B cell (primary cell): ENCODE results near the gene MIAT. TPM values are rescaled to one million over a fixed set of nuclear protein-coding genes. Genes with fewer than 3 reads are reported as not detected.

ENCODE experiments used
- ATAC-seq: fragments of 200-7000 bp; cut with Tn5 transposase; one replicate; pipeline ENCODE4 v1.10.0; 2021; ENCODE audit warnings: low read depth, mild to moderate bottlenecking, moderate number of reproducible peaks, moderate library complexity
- CTCF ChIA-PET: fragments of 350-600 bp; sonication (Branson Sonifier 250); formaldehyde crosslinking; loops from one replicate; lab custom pipeline; 2021; ENCODE audit warnings: antibody characterized with exemption, inconsistent platforms; lab: Charles Lee
- POLR2A ChIA-PET: fragments of 350-600 bp; sonication (Branson Sonifier 250); formaldehyde crosslinking; loops from one replicate; lab custom pipeline; 2021; ENCODE audit warnings: antibody characterized with exemption; lab: Charles Lee
- DNase-seq: peaks from one replicate; pipeline ENCODE4 v3.0.0; 2013
- H2AFZ ChIP-seq: 2 replicates; pipeline ENCODE4 v1.6.1; 2012; ENCODE audit warnings: mild to moderate bottlenecking, low read depth, low read length; ENCODE audit not compliant: insufficient read depth, poor library complexity, severe bottlenecking
- H3K27ac ChIP-seq, 2 donors: 1 replicate in 1 of 2; 2 replicates in 1 of 2; pipeline ENCODE4 v1.5.1; 2012 to 2013; ENCODE audit warnings: low read length in 2 of 2, mild to moderate bottlenecking in 2 of 2, moderate library complexity in 1 of 2
- H3K27me3 ChIP-seq, 4 experiments: fragments of 200-600 bp in 1 of 4; sonication (generic) in 1 of 4; replicated peaks in 1 of 4; 1 replicate in 2 of 4; 2 replicates in 2 of 4; pipeline versions ENCODE4 v1.6.1 to v1.7.0; 2013 to 2016; ENCODE audit warnings: low read length in 3 of 4, mild to moderate bottlenecking in 2 of 4, mixed read lengths in 1 of 4, moderate library complexity in 1 of 4; ENCODE audit not compliant: insufficient read depth in 4 of 4, control insufficient read depth in 3 of 4; ENCODE audit errors: control extremely low read depth in 1 of 4
- H3K36me3 ChIP-seq, 2 experiments: replicated peaks in 1 of 2; 1 replicate in 1 of 2; 2 replicates in 1 of 2; pipeline versions ENCODE4 v1.6.1 to v1.7.1; 2013; ENCODE audit warnings: low read length in 1 of 2; ENCODE audit not compliant: insufficient read depth in 2 of 2, control insufficient read depth in 1 of 2; ENCODE audit errors: control extremely low read depth in 1 of 2, extremely low read depth in 1 of 2
- H3K4me1 ChIP-seq, 2 donors: fragments of 200-600 bp in 1 of 2; sonication (generic) in 1 of 2; 1 replicate in 1 of 2; 2 replicates in 1 of 2; pipeline versions ENCODE4 v1.5.1 to v1.6.1; 2013 to 2017; ENCODE audit warnings: low read length in 2 of 2; ENCODE audit not compliant: control insufficient read depth in 2 of 2, insufficient read depth in 2 of 2
- H3K4me2 ChIP-seq: replicated peaks from 2 replicates; pipeline ENCODE3; 2012; ENCODE audit warnings: mild to moderate bottlenecking, low read depth, low read length; ENCODE audit not compliant: poor library complexity, severe bottlenecking
- H3K4me3 ChIP-seq, 5 experiments: fragments of 200-600 bp in 1 of 5; sonication (generic) in 1 of 5; 1 replicate in 3 of 5; 2 replicates in 2 of 5; pipeline versions ENCODE4 v1.5.1 to v1.7.0; 2011 to 2016; ENCODE audit warnings: low read length in 4 of 5, mild to moderate bottlenecking in 4 of 5, low read depth in 2 of 5, control low read depth in 1 of 5, moderate library complexity in 1 of 5; ENCODE audit not compliant: insufficient read depth in 1 of 5; ENCODE audit errors: control extremely low read depth in 1 of 5, extremely low read depth in 1 of 5
- H3K79me2 ChIP-seq: fragments of 200-600 bp; sonication (generic); one replicate; pipeline ENCODE4 v1.6.0; 2016; ENCODE audit warnings: low read length; ENCODE audit not compliant: control insufficient read depth, insufficient read depth
- H3K9ac ChIP-seq: fragments of 200-600 bp; sonication (generic); 2 replicates; pipeline ENCODE4 v1.6.1; 2017; ENCODE audit warnings: mild to moderate bottlenecking, low read length, moderate library complexity
- H3K9me3 ChIP-seq, 3 donors: one replicate each; pipeline versions ENCODE4 v1.6.1 to v1.7.1; 2013; ENCODE audit warnings: low read length in 2 of 3; ENCODE audit not compliant: control insufficient read depth in 2 of 3, insufficient read depth in 1 of 3; ENCODE audit errors: control extremely low read depth in 1 of 3
- H4K20me1 ChIP-seq: 2 replicates; pipeline ENCODE4 v1.6.0; 2012; ENCODE audit warnings: mild to moderate bottlenecking, low read length; ENCODE audit not compliant: insufficient read depth, control insufficient read depth, poor library complexity, severe bottlenecking
- H3K27ac Mint-ChIP-seq: one replicate; pipeline ENCODE4 v1.8.0; 2021; ENCODE audit warnings: mixed read lengths
- H3K27me3 Mint-ChIP-seq: one replicate; pipeline ENCODE4 v1.8.0; 2021; ENCODE audit warnings: mixed read lengths
- H3K4me1 Mint-ChIP-seq: one replicate; pipeline ENCODE4 v1.8.0; 2021; ENCODE audit warnings: mixed read lengths
- H3K4me3 Mint-ChIP-seq: one replicate; pipeline ENCODE4 v1.8.0; 2021; ENCODE audit warnings: mixed read lengths
- H3K9me3 Mint-ChIP-seq: one replicate; pipeline ENCODE4 v1.8.0; 2022; ENCODE audit warnings: mixed read lengths; ENCODE audit not compliant: insufficient read depth
- CTCF ChIP-seq: fragments of 200-600 bp; IDR thresholded peaks from one replicate; pipeline ENCODE4 v1.8.0; 2022; ENCODE audit warnings: antibody characterized with exemption, mild to moderate bottlenecking
- EZH2 ChIP-seq: IDR thresholded peaks from 2 replicates; pipeline ENCODE4 v1.6.1; 2012; ENCODE audit warnings: borderline replicate concordance, low read depth, mild to moderate bottlenecking, moderate library complexity, low read length; ENCODE audit not compliant: insufficient read depth, poor library complexity, severe bottlenecking
- WGBS: methylation state at CpG from one replicate; pipeline ENCODE4 v1.1.5; 2013; ENCODE audit warnings: missing lambda C conversion rate; ENCODE audit not compliant: insufficient coverage; 5-methylcytosine and 5-hydroxymethylcytosine counted together
- intact Hi-C: fragments of 100-400 bp; cut with micrococcal nuclease; formaldehyde crosslinking; loops from one replicate; pipeline ENCODE4 v1.10.0; 2022
- polyA plus RNA-seq: library from polyadenylated mRNA; depleted of rRNA; stranded (reverse); fragments of >200 nt; gene quantifications from 2 replicates; pipeline ENCODE4 v1.2.3, GENCODE V29; 2012
- total RNA-seq, 2 donors: library from RNA; stranded (reverse); fragments of 120-200 nt in 1 of 2; gene quantifications; 1 replicate in 1 of 2; 2 replicates in 1 of 2; pipeline versions ENCODE4 v1.2.3 to v1.2.4, GENCODE V29; 2013 to 2022

The MIAT gene
- total and polyA plus RNA-seq, 2 donors (not counting 1 experiment from before 2014, with no cell fraction given), result 14.8 to 18.4 TPM

GRCh38 chr22:26707090-26707489 is 49.7 kb downstream of the MIAT start:
- Histone ChIP-seq H2AFZ (no peak overlapping the region), H3K4me3 (no peak overlapping the region), H3K9ac (no peak overlapping the region), H3K79me2 (peaks cover 73% of the 10 kb centered on the region), H3K9me3 (peaks cover 0 to 7% (median 5%) of the 10 kb centered on the region in 3 donors), H3K27me3 (no peaks in the 10 kb centered on the region), H4K20me1 (peaks cover 56% of the 10 kb centered on the region), H3K27ac (no peak overlapping the region), H3K36me3 (peaks cover 11 to 38% of the 10 kb centered on the region in 2 experiments), H3K4me2 (no peak overlapping the region), H3K4me1 (no peaks in the 10 kb centered on the region)
- Mint-ChIP-seq H3K27me3 (no peaks in the 10 kb centered on the region), H3K9me3 (peaks cover 5% of the 10 kb centered on the region), H3K4me1 (peaks cover 37% of the 10 kb centered on the region), H3K27ac (no peak overlapping the region), H3K4me3 (no peak overlapping the region)
- DNase-seq, result no peak
- intact Hi-C loops, result no loop called here
- ChIA-PET CTCF (no interaction called here), POLR2A (no interaction called here)
- TF ChIP-seq EZH2, result no peak
- TF ChIP-seq CTCF, result no peak
- WGBS, result no CpG with 5 or more reads among the region's 2 CpGs
- no peak for ATAC-seq

- Histone ChIP-seq H3K9ac (no peak overlapping the region), H3K27me3 (no peaks in the 10 kb centered on the region), H3K4me1 (no peaks in the 10 kb centered on the region), H4K20me1 (peaks cover 56% of the 10 kb centered on the region), H3K36me3 (peaks cover 11 to 38% of the 10 kb centered on the region in 2 experiments), H3K27ac (no peak overlapping the region), H3K79me2 (peaks cover 68% of the 10 kb centered on the region), H3K9me3 (peaks cover 0 to 7% (median 5%) of the 10 kb centered on the region in 3 donors), H3K4me3 (no peak overlapping the region), H2AFZ (no peak overlapping the region), H3K4me2 (no peak overlapping the region)
- H3K4me1 Mint-ChIP-seq, result peaks cover 38% of the 10 kb centered on the region
- no peak overlapping the region for H3K4me3 Mint-ChIP-seq
- no peak for DNase-seq
- peaks cover 5% of the 10 kb centered on the region for H3K9me3 Mint-ChIP-seq
- CTCF ChIA-PET, result no interaction called here
- intact Hi-C loops, result no loop called here
- no peak for ATAC-seq
- H3K27ac Mint-ChIP-seq, result no peak overlapping the region
- no peaks in the 10 kb centered on the region for H3K27me3 Mint-ChIP-seq
- TF ChIP-seq EZH2 (no peak), CTCF (no peak)
- POLR2A ChIA-PET, result no interaction called here
- 100% methylated on average over 2 of the region's 2 CpGs for WGBS
Observed at GRCh38 chr22:26707581-26707980, 50.2 kb downstream of the MIAT start.
